ENCODE measurements around the gene AUTS2.

DNA sequence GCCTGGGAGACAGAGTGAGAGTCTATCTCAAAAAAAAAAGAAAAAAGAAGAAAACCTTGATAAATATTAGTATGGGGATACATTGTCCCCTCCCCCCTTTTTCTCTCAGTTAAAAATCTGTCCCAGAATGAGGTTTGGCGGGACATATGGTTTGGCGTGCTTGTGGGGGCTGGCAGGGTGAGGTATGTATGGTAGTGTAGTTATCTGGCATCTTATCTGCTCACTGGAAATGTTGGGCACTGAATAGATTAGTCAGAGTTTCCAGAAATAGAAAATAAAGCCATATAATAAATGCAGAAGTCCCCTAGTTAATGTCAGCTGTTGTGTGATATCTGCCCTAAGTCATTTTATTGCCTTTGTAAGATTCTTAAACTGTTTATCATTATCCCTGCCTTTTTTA, 1136.1 kb downstream of the AUTS2 start:
- no peak for TF ChIP-seq ZNF780A (CRISPR knock-in tag; IDR thresholded peaks at IDR 0.05)
- TF ChIP-seq, protein P1, sequence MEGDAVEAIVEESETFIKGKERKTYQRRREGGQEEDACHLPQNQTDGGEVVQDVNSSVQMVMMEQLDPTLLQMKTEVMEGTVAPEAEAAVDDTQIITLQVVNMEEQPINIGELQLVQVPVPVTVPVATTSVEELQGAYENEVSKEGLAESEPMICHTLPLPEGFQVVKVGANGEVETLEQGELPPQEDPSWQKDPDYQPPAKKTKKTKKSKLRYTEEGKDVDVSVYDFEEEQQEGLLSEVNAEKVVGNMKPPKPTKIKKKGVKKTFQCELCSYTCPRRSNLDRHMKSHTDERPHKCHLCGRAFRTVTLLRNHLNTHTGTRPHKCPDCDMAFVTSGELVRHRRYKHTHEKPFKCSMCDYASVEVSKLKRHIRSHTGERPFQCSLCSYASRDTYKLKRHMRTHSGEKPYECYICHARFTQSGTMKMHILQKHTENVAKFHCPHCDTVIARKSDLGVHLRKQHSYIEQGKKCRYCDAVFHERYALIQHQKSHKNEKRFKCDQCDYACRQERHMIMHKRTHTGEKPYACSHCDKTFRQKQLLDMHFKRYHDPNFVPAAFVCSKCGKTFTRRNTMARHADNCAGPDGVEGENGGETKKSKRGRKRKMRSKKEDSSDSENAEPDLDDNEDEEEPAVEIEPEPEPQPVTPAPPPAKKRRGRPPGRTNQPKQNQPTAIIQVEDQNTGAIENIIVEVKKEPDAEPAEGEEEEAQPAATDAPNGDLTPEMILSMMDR (IDR thresholded peaks at IDR 0.05 in 2 of 3, conservative IDR thresholded peaks at IDR 0.05 in 1 of 3; ENCODE audit: insufficient read depth in 2 of 3, low read depth in 1 of 3, low read length in 3 of 3), result no peak
